ENCODE results near the gene MLLT11. TPM values are rescaled to one million over a fixed set of nuclear protein-coding genes. Genes with fewer than 3 reads are reported as not detected.
"Not testable (repeated sequence)": the region's sequence is repeated elsewhere in the genome, so short reads cannot be mapped to it uniquely, and the experiment has no call there.

MLLT11 gene
- total RNA-seq, 2 experiments from 2014 or later, result 4.1 to 5.0 TPM

- DNase-seq (no peak), ATAC-seq (no peak)
- Mint-ChIP-seq H3K9me3 (ENCODE audit: low read depth) (no peaks in the 10 kb centered on the region), H3K4me3 (peak overlapping the region; percentile 91), H3K36me3 (peaks cover 29% of the 10 kb centered on the region), H3K27me3 (no peaks in the 10 kb centered on the region), H3K27ac (peak overlapping the region; percentile 96), H3K4me1 (peaks cover 40% of the 10 kb centered on the region)
- CTCF ChIA-PET, result interaction anchor here (0.6 to 8.3 kb wide), 9 partner anchors 10 to 96 kb away, joined by 3 to 71 read pairs (median 4); partner anchors contain the start of genes C1orf56, GABPB2 and TNFAIP8L2
These were observed 642 bp downstream of the MLLT11 start for GRCh38 chr1:151060657-151061421.

GRCh38 chr1:151061704-151062103 is 1.5 kb downstream of the MLLT11 start:
- ATAC-seq (no peak), DNase-seq (no peak)
- no peak overlapping the region for H3K4me3 Mint-ChIP-seq
- CTCF ChIA-PET, result interaction anchor here (0.8 to 8.3 kb wide), 6 partner anchors 10 to 95 kb away, joined by 3 to 71 read pairs (median 20); partner anchors contain the start of genes C1orf56, GABPB2 and TNFAIP8L2
- peaks cover 21% of the 10 kb centered on the region for H3K36me3 Mint-ChIP-seq
- H3K27me3 Mint-ChIP-seq, result no peaks in the 10 kb centered on the region
- no peak overlapping the region for H3K27ac Mint-ChIP-seq
- H3K9me3 Mint-ChIP-seq (ENCODE audit: low read depth), result no peaks in the 10 kb centered on the region
- H3K4me1 Mint-ChIP-seq, result peaks cover 31% of the 10 kb centered on the region

- H3K4me3 Mint-ChIP-seq, result no peak overlapping the region
- H3K9me3 Mint-ChIP-seq (ENCODE audit: low read depth), result no peaks in the 10 kb centered on the region
- peaks cover 22% of the 10 kb centered on the region for H3K4me1 Mint-ChIP-seq
- peaks cover 11% of the 10 kb centered on the region for H3K36me3 Mint-ChIP-seq
- CTCF ChIA-PET, result interaction anchor here (1.2 to 8.3 kb wide), 3 partner anchors 8 to 37 kb away, joined by 4 to 71 read pairs (median 69); partner anchors contain the start of genes C1orf56 and GABPB2
- ATAC-seq (no peak), DNase-seq (no peak)
- no peaks in the 10 kb centered on the region for H3K27me3 Mint-ChIP-seq
- no peak overlapping the region for H3K27ac Mint-ChIP-seq
These were observed 2.7 kb downstream of the MLLT11 start for GRCh38 chr1:151062741-151063371.

- Mint-ChIP-seq H3K27me3 (no peaks in the 10 kb centered on the region), H3K27ac (no peak overlapping the region), H3K4me3 (no peak overlapping the region), H3K9me3 (ENCODE audit: low read depth) (no peaks in the 10 kb centered on the region), H3K4me1 (peaks cover 31% of the 10 kb centered on the region), H3K36me3 (no peaks in the 10 kb centered on the region)
- DNase-seq (no peak), ATAC-seq (no peak)
- CTCF ChIA-PET, result interaction anchor here (0.9 to 1.2 kb wide), 3 partner anchors 17 to 58 kb away, joined by 3 to 4 read pairs (median 3); partner anchors contain the start of gene MINDY1
These were observed 5.0 kb downstream of the MLLT11 start for GRCh38 chr1:151065089-151065645.

GRCh38 chr1:151067185-151067584 is 7.0 kb downstream of the MLLT11 start:
- ATAC-seq (no peak), DNase-seq (no peak)
- no peak overlapping the region for H3K27ac Mint-ChIP-seq
- no peaks in the 10 kb centered on the region for H3K36me3 Mint-ChIP-seq
- no peaks in the 10 kb centered on the region for H3K9me3 Mint-ChIP-seq (ENCODE audit: low read depth)
- H3K27me3 Mint-ChIP-seq, result no peaks in the 10 kb centered on the region
- H3K4me1 Mint-ChIP-seq, result peaks cover 22% of the 10 kb centered on the region
- CTCF ChIA-PET, result interaction anchor here (1.2 to 2.9 kb wide), 5 partner anchors 8 to 94 kb away, joined by 3 to 12 read pairs (median 10); partner anchors contain the start of genes C1orf56 and CDC42SE1
- H3K4me3 Mint-ChIP-seq, result no peak overlapping the region

GRCh38 chr1:151069103-151069486 is 8.9 kb downstream of the MLLT11 start:
- Mint-ChIP-seq H3K27me3 (no peaks in the 10 kb centered on the region), H3K9me3 (ENCODE audit: low read depth) (no peaks in the 10 kb centered on the region), H3K4me3 (peak overlapping the region; percentile 90), H3K36me3 (peaks cover 2% of the 10 kb centered on the region), H3K27ac (peak overlapping the region; percentile 98), H3K4me1 (peaks cover 26% of the 10 kb centered on the region)
- CTCF ChIA-PET, result interaction anchor here (1.9 to 4.3 kb wide), 3 partner anchors 9 to 14 kb away, joined by 12 to 69 read pairs (median 16); partner anchors contain the start of genes CDC42SE1 and MLLT11
- no peak for ATAC-seq
- no peak for DNase-seq

GRCh38 chr1:151070474-151071276 is 10.5 kb downstream of the MLLT11 start, which contains the start of gene GABPB2:
GABPB2 (plus strand) TSS chr1:151070761; CDS start chr1:151088190, 17,429 bp downstream.
- no peaks in the 10 kb centered on the region for H3K9me3 Mint-ChIP-seq (ENCODE audit: low read depth)
- peaks cover 6% of the 10 kb centered on the region for H3K36me3 Mint-ChIP-seq
- H3K27ac Mint-ChIP-seq, result peak within 1 kb of the TSS; percentile 98
- peaks cover 26% of the 10 kb centered on the region for H3K4me1 Mint-ChIP-seq
- peak within 1 kb of the TSS; percentile 90 for H3K4me3 Mint-ChIP-seq
- H3K27me3 Mint-ChIP-seq, result no peaks in the 10 kb centered on the region
- DNase-seq (peak; percentile 91), ATAC-seq (peak; percentile 85)
- CTCF ChIA-PET, result interaction anchor here (0.6 to 4.3 kb wide), 25 partner anchors 10 to 328 kb away, joined by 3 to 69 read pairs (median 3); partner anchors contain the start of genes C1orf56, CDC42SE1, LYSMD1 and MINDY1

- H3K4me3 Mint-ChIP-seq, result peak overlapping the region; percentile 90
- H3K36me3 Mint-ChIP-seq, result peaks cover 6% of the 10 kb centered on the region
- no peaks in the 10 kb centered on the region for H3K9me3 Mint-ChIP-seq (ENCODE audit: low read depth)
- H3K27ac Mint-ChIP-seq, result peak overlapping the region; percentile 98
- no peak for ATAC-seq
- CTCF ChIA-PET, result interaction anchor here (1.3 to 4.3 kb wide), 8 partner anchors 11 to 91 kb away, joined by 3 to 69 read pairs (median 8); partner anchors contain the start of genes CDC42SE1, MLLT11 and TNFAIP8L2
- H3K4me1 Mint-ChIP-seq, result peaks cover 26% of the 10 kb centered on the region
- DNase-seq, result no peak
- H3K27me3 Mint-ChIP-seq, result no peaks in the 10 kb centered on the region
These were observed 12.0 kb downstream of the MLLT11 start for GRCh38 chr1:151072224-151072623.

GRCh38 chr1:151085953-151086559 is 25.9 kb downstream of the MLLT11 start:
- peaks cover 2% of the 10 kb centered on the region for H3K4me1 Mint-ChIP-seq
- no peak overlapping the region for H3K4me3 Mint-ChIP-seq
- ATAC-seq (no peak), DNase-seq (no peak)
- CTCF ChIA-PET, result interaction anchor here (0.8 to 3.2 kb wide), 2 partner anchors 14 to 61 kb away, joined by 4 to 13 read pairs; no protein-coding TSS in a partner anchor
- H3K27me3 Mint-ChIP-seq, result no peaks in the 10 kb centered on the region
- H3K9me3 Mint-ChIP-seq (ENCODE audit: low read depth), result no peaks in the 10 kb centered on the region
- no peak overlapping the region for H3K27ac Mint-ChIP-seq
- peaks cover 3% of the 10 kb centered on the region for H3K36me3 Mint-ChIP-seq

- H3K27ac Mint-ChIP-seq; H3K4me1 Mint-ChIP-seq; H3K27me3 Mint-ChIP-seq; H3K9me3 Mint-ChIP-seq (ENCODE audit: low read depth); H3K36me3 Mint-ChIP-seq; H3K4me3 Mint-ChIP-seq; DNase-seq; ATAC-seq: not testable (repeated sequence)
- CTCF ChIA-PET, result interaction anchor here (1.2 to 7.4 kb wide), 4 partner anchors 9 to 154 kb away, joined by 4 to 157 read pairs (median 16); partner anchors contain the start of genes CDC42SE1 and TNFAIP8L2
These were observed 37.2 kb downstream of the MLLT11 start for GRCh38 chr1:151097426-151097825.

- DNase-seq (no peak), ATAC-seq (no peak)
- H3K4me1 Mint-ChIP-seq, result no peaks in the 10 kb centered on the region
- peaks cover 2% of the 10 kb centered on the region for H3K36me3 Mint-ChIP-seq
- H3K27me3 Mint-ChIP-seq, result no peaks in the 10 kb centered on the region
- H3K9me3 Mint-ChIP-seq (ENCODE audit: low read depth), result no peaks in the 10 kb centered on the region
- no peak overlapping the region for H3K27ac Mint-ChIP-seq
- CTCF ChIA-PET, result interaction anchor here (2.5 to 7.4 kb wide), 3 partner anchors 59 to 154 kb away, joined by 27 to 157 read pairs (median 29); partner anchors contain the start of gene TNFAIP8L2
- no peak overlapping the region for H3K4me3 Mint-ChIP-seq
These were observed 37.9 kb downstream of the MLLT11 start for GRCh38 chr1:151098126-151098525.

- Mint-ChIP-seq H3K27ac (no peak overlapping the region), H3K9me3 (ENCODE audit: low read depth) (no peaks in the 10 kb centered on the region), H3K4me1 (no peaks in the 10 kb centered on the region), H3K27me3 (no peaks in the 10 kb centered on the region), H3K4me3 (no peak overlapping the region), H3K36me3 (peaks cover under 1% of the 10 kb centered on the region)
- ATAC-seq (no peak), DNase-seq (no peak)
- CTCF ChIA-PET, result interaction anchor here (0.6 kb wide), 1 partner anchor 51 kb away, joined by 3 read pairs; no protein-coding TSS in a partner anchor
These were observed 44.4 kb downstream of the MLLT11 start for GRCh38 chr1:151104630-151105029.
